Endodermal cell (in vitro differentiated cells): ENCODE data around the gene PARP15. TPM values are rescaled to one million over a fixed set of nuclear protein-coding genes. Genes with fewer than 3 reads are reported as not detected.

Source experiments
- DNase-seq: peaks from one replicate; pipeline ENCODE4 v3.0.0-alpha.2; 2017
- H3K27ac ChIP-seq: 2 replicates; pipeline ENCODE4 v1.5.1; 2013; ENCODE audit warnings: mild to moderate bottlenecking, low read depth, low read length, moderate library complexity
- H3K27me3 ChIP-seq: 2 replicates; pipeline ENCODE4 v1.6.1; 2013; ENCODE audit warnings: mild to moderate bottlenecking, low read length, moderate library complexity; ENCODE audit not compliant: insufficient read depth, control insufficient read depth, poor library complexity, severe bottlenecking
- H3K36me3 ChIP-seq: 2 replicates; pipeline ENCODE4 v1.7.0; 2013; ENCODE audit warnings: mild to moderate bottlenecking, low read length, moderate library complexity; ENCODE audit not compliant: control insufficient read depth, insufficient read depth
- H3K4me1 ChIP-seq: one replicate; pipeline ENCODE4 v1.7.0; 2013; ENCODE audit warnings: low read length; ENCODE audit not compliant: control insufficient read depth, insufficient read depth
- H3K4me3 ChIP-seq: 2 replicates; pipeline ENCODE4 v1.5.1; 2013; ENCODE audit warnings: mild to moderate bottlenecking, low read length, moderate library complexity
- H3K9ac ChIP-seq: 2 replicates; pipeline ENCODE4 v1.6.1; 2013; ENCODE audit warnings: mild to moderate bottlenecking, low read length, moderate library complexity; ENCODE audit not compliant: poor library complexity, severe bottlenecking; ENCODE audit errors: extremely low read depth
- H3K9me3 ChIP-seq: 2 replicates; pipeline ENCODE4 v1.6.1; 2013; ENCODE audit warnings: mild to moderate bottlenecking, low read length, moderate library complexity; ENCODE audit not compliant: control insufficient read depth
- H3K27ac Mint-ChIP-seq: 2 replicates; pipeline ENCODE4 v1.8.0; 2020; ENCODE audit warnings: mixed read lengths
- H3K27me3 Mint-ChIP-seq: 2 replicates; pipeline ENCODE4 v1.8.0; 2021; ENCODE audit warnings: mild to moderate bottlenecking, mixed read lengths; ENCODE audit not compliant: insufficient read depth
- H3K36me3 Mint-ChIP-seq: 2 replicates; pipeline ENCODE4 v1.8.0; 2020; ENCODE audit warnings: low read depth, mixed read lengths
- H3K4me1 Mint-ChIP-seq: 2 replicates; pipeline ENCODE4 v1.8.0; 2020; ENCODE audit warnings: mixed read lengths
- H3K4me3 Mint-ChIP-seq: 2 replicates; pipeline ENCODE4 v1.8.0; 2020; ENCODE audit warnings: mild to moderate bottlenecking, moderate library complexity, mixed read lengths
- H3K9me3 Mint-ChIP-seq: 2 replicates; pipeline ENCODE4 v1.8.0; 2020; ENCODE audit warnings: mild to moderate bottlenecking, mixed read lengths
- CTCF ChIP-seq: fragments of 200-600 bp; sonication (generic); conservative IDR thresholded peaks from 2 replicates; pipeline ENCODE4 v1.5.0; 2021; ENCODE audit warnings: antibody characterized with exemption, mild to moderate bottlenecking
- WGBS, 2 experiments: methylation state at CpG; one replicate each; pipeline versions ENCODE4 v1.1.5 to v1.1.7; 2013; ENCODE audit warnings: missing lambda C conversion rate in 2 of 2, mixed read lengths in 1 of 2; ENCODE audit not compliant: insufficient coverage in 1 of 2, insufficient read length in 1 of 2; 5-methylcytosine and 5-hydroxymethylcytosine counted together
- total RNA-seq, 2 donors: library from RNA; stranded (reverse); fragmentation: NEBNext Ultra II Directional in 1 of 2; extraction: Animal tissue kit (Norgen Biotek cat#: 25700) in 1 of 2; gene quantifications; 2 replicates in 1 of 2; 3 replicates in 1 of 2; pipeline ENCODE4 v1.2.1, GENCODE V29; 2021

The PARP15 gene
- total RNA-seq, 2 donors from 2014 or later: 0.18 to 0.44 TPM

GRCh38 chr3:122679882-122680474 lies 102.5 kb downstream of the PARP15 start:
- Histone ChIP-seq H3K4me1 (no peaks in the 10 kb centered on the region), H3K4me3 (peak overlapping the region; percentile 78), H3K27me3 (peaks cover 8% of the 10 kb centered on the region), H3K9ac (no peak overlapping the region), H3K27ac (no peak overlapping the region), H3K9me3 (no peaks in the 10 kb centered on the region), H3K36me3 (no peaks in the 10 kb centered on the region)
- Mint-ChIP-seq H3K4me3 (peak overlapping the region; percentile 68), H3K4me1 (peaks cover 15% of the 10 kb centered on the region), H3K27ac (peak overlapping the region; percentile 77), H3K36me3 (peaks cover under 1% of the 10 kb centered on the region), H3K9me3 (no peaks in the 10 kb centered on the region), H3K27me3 (peaks cover 6% of the 10 kb centered on the region)
- no peak for TF ChIP-seq CTCF
- 84 to 87% methylated on average over 5 to 10 of the region's 10 CpGs for WGBS, 2 experiments
- peak; percentile 56 for DNase-seq

DNA sequence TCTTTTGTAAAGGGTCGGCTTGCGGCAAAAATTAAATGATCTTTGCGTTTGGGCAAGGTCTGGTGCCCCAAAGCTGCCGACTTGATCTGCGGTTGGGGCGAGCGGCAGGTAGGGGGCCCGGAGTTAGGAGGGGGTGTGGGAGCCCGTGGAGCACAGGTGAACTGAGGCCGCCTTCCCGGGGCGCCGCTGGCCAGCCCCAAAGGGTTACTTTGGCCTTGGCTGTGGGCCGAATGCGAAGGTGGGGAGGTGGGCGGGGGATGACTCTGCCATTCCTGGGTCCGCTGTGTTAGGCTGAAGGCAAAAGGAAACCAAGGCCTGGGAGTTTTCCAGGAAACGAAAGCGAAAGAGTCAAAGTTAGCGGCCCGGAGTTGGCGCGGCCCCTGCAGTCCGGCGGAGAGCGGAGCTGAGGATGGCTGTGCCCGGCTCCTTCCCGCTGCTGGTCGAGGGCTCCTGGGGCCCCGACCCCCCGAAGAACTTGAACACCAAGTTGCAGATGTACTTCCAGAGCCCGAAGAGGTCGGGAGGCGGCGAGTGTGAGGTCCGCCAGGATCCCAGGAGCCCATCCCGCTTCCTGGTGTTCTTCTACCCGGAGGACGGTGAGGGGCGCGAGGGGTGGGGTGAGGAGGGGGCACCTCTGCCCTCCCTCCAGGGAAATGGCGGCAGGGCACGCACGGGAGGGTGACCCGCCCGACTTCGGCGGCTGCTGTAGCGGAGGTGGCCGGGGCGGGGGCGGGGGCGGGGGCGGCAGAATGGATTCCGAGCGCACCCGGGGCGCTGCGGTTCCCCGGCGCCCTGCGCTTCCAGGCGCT lies 103.2 kb downstream of the PARP15 start, which contains the start of gene PARP14:
PARP14 (plus strand) TSS at position 365 of the 809 bp plus-strand sequence; CDS start at position 410, 45 bp downstream.
- Histone ChIP-seq H3K4me1 (no peaks in the 10 kb centered on the region), H3K27me3 (peaks cover 8% of the 10 kb centered on the region), H3K36me3 (no peaks in the 10 kb centered on the region), H3K9me3 (no peaks in the 10 kb centered on the region), H3K27ac (no peak within 1 kb of the TSS), H3K4me3 (peak within 1 kb of the TSS; percentile 78), H3K9ac (no peak within 1 kb of the TSS)
- 9 to 13% methylated on average over 12 to 62 of the region's 63 CpGs for WGBS, 2 experiments
- Mint-ChIP-seq H3K4me1 (peaks cover 15% of the 10 kb centered on the region), H3K27me3 (peaks cover 6% of the 10 kb centered on the region), H3K27ac (peak within 1 kb of the TSS; percentile 77), H3K4me3 (peak within 1 kb of the TSS; percentile 68), H3K9me3 (no peaks in the 10 kb centered on the region), H3K36me3 (peaks cover 4% of the 10 kb centered on the region)
- DNase-seq: peak; percentile 86
- peak; percentile 19 for TF ChIP-seq CTCF

DNA sequence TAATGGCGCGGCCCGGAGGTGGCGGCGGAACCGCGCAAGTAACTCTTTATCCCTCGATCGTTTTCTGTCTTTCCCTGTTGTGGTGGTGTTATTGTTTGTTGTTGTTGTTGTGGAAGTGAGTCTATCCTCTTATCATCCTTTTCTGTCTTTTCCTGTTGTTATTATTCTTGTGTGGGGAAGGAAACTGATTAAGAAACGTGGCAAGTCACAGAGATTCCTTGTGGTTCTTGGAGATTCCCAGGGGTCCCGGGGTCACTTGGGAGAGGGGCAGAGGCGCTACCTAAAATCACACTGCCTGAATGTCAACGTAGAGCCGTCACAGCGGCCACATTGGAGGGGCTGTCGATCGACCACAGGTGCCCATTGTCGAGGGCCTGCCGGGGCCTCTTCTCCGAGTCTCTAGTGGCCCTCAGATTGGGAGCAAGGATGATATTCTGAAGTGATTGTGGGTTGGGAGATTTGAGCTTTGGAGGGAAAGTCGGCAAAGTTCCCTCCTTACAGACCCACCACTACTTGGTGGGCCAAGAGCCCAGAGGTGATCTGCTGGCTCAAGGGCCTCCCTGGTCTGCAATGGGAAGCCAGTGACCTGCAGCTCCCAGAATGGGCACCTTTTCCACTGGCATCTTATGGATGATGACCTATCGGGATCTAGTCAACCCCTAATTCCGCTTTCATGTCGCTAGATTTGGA lies 104.0 kb downstream of the PARP15 start:
- no peak overlapping the region for H3K27ac ChIP-seq
- WGBS, 2 experiments: 55 to 100% methylated on average over 3 to 24 of the region's 24 CpGs
- Mint-ChIP-seq H3K27ac (peak overlapping the region; percentile 52), H3K4me1 (peaks cover 15% of the 10 kb centered on the region), H3K27me3 (peaks cover 6% of the 10 kb centered on the region), H3K4me3 (peak overlapping the region; percentile 68), H3K36me3 (peaks cover 5% of the 10 kb centered on the region), H3K9me3 (no peaks in the 10 kb centered on the region)
- peak; percentile 61 for DNase-seq
- no peak overlapping the region for H3K9ac ChIP-seq
- no peaks in the 10 kb centered on the region for H3K4me1 ChIP-seq
- peak overlapping the region; percentile 64 for H3K4me3 ChIP-seq
- TF ChIP-seq CTCF: no peak
- H3K27me3 ChIP-seq: peaks cover 8% of the 10 kb centered on the region
- H3K9me3 ChIP-seq: no peaks in the 10 kb centered on the region
- H3K36me3 ChIP-seq: no peaks in the 10 kb centered on the region
